HCT116 (cell line): ENCODE results near the gene TMEM100. TPM values are rescaled to one million over a fixed set of nuclear protein-coding genes. Genes with fewer than 3 reads are reported as not detected.

Experiments used
- ATAC-seq: fragments of 200-7000 bp; cut with Tn5 transposase; 2 replicates; pipeline ENCODE4 v1.9.1; 2020; ENCODE audit warnings: mild to moderate bottlenecking, moderate library complexity
- BruUV-seq: library from RNA; stranded (reverse); fragments of 400-500 nt; replicated peaks from 2 replicates; lab custom pipeline; 2021; lab: Mats Ljungman, UMichigan
- CTCF ChIA-PET: fragments of 300-600 bp; sonication (Branson Sonifier 250); formaldehyde crosslinking; loops from one replicate; lab custom pipeline; 2021; ENCODE audit warnings: antibody characterized with exemption; lab: Charles Lee
- POLR2A ChIA-PET: fragments of 300-600, 350-600 bp; sonication (Branson Sonifier 250); formaldehyde crosslinking; loops from one replicate; lab custom pipeline; 2021; ENCODE audit warnings: antibody characterized with exemption; lab: Charles Lee
- RAD21 ChIA-PET, 2 experiments: fragments of 300-600 bp; sonication (Branson Sonifier 250); formaldehyde crosslinking; loops; one replicate each; lab custom pipeline; 2023; ENCODE audit warnings: low total read pairs in 2 of 2; ENCODE audit not compliant: uncharacterized antibody in 2 of 2, unreplicated experiment in 2 of 2, low non-redundant PET in 1 of 2; lab: Charles Lee
- DNase-seq: peaks from one replicate; pipeline ENCODE4 v3.0.0-alpha.2; 2010; ENCODE audit warnings: low read depth, low spot score
- H2AFZ ChIP-seq: fragments of 200-600 bp; shearing (Covaris generic), sonication (generic); 2 replicates; pipeline ENCODE4 v1.6.1; 2017; ENCODE audit warnings: low read depth, mixed run types, mixed read lengths, antibody characterized with exemption, low read length; ENCODE audit not compliant: poor library complexity, severe bottlenecking
- H3K27ac ChIP-seq: 2 replicates; pipeline ENCODE4 v1.5.1; 2012; ENCODE audit warnings: low read depth, low read length
- H3K27me3 ChIP-seq: fragments of 200-600 bp; sonication (generic); 2 replicates; pipeline ENCODE4 v1.6.1; 2016; ENCODE audit warnings: mixed run types, low read length, mixed read lengths; ENCODE audit not compliant: insufficient read depth
- H3K36me3 ChIP-seq, 2 experiments: fragments of 200-500 bp in 1 of 2; fragments of 200-600 bp in 1 of 2; sonication (Bioruptor generic) in 1 of 2; sonication (generic) in 1 of 2; 2 replicates each; pipeline versions ENCODE4 v1.5.1 to v1.6.1; 2014 to 2016; ENCODE audit warnings: low read length in 2 of 2, inconsistent platforms in 1 of 2, mixed read lengths in 1 of 2, mixed run types in 1 of 2; ENCODE audit not compliant: insufficient read depth in 2 of 2, control insufficient read depth in 1 of 2
- H3K4me1 ChIP-seq, 2 experiments: fragments of 200-600 bp in 1 of 2; sonication (generic) in 1 of 2; 2 replicates each; pipeline versions ENCODE4 v1.5.1 to v1.6.1; 2012 to 2017; ENCODE audit warnings: low read length in 2 of 2, inconsistent platforms in 1 of 2, mild to moderate bottlenecking in 1 of 2, mixed read lengths in 1 of 2, mixed run types in 1 of 2, moderate library complexity in 1 of 2; ENCODE audit not compliant: insufficient read depth in 2 of 2, control insufficient read depth in 1 of 2
- H3K4me2 ChIP-seq: fragments of 200-600 bp; sonication (generic); 2 replicates; pipeline ENCODE4 v1.6.1; 2017; ENCODE audit warnings: mixed run types, low read length, mixed read lengths
- H3K4me3 ChIP-seq, 2 experiments: fragments of 200-600 bp in 1 of 2; sonication (generic) in 1 of 2; replicated peaks in 1 of 2; 2 replicates each; pipeline ENCODE4 v1.5.1; 2011 to 2016; ENCODE audit warnings: low read length in 2 of 2, control low read depth in 1 of 2, low read depth in 1 of 2, mild to moderate bottlenecking in 1 of 2, mixed read lengths in 1 of 2, mixed run types in 1 of 2
- H3K79me2 ChIP-seq: fragments of 200-600 bp; sonication (generic); 2 replicates; pipeline ENCODE4 v1.6.1; 2017; ENCODE audit warnings: mild to moderate bottlenecking, mixed run types, low read length, moderate library complexity, mixed read lengths; ENCODE audit not compliant: insufficient read depth
- H3K9ac ChIP-seq: fragments of 200-600 bp; sonication (generic); 2 replicates; pipeline ENCODE4 v1.6.1; 2016; ENCODE audit warnings: low read length, mixed read lengths
- H3K9me2 ChIP-seq: fragments of 200-600 bp; sonication (generic), shearing (Covaris generic); 2 replicates; pipeline ENCODE4 v1.6.1; 2017; ENCODE audit warnings: mixed run types, mild to moderate bottlenecking, moderate library complexity; ENCODE audit not compliant: insufficient read depth
- H3K9me3 ChIP-seq, 2 experiments: fragments of 200-500 bp in 1 of 2; fragments of 200-600 bp in 1 of 2; sonication (Bioruptor generic) in 1 of 2; sonication (generic) in 1 of 2; 2 replicates each; pipeline ENCODE4 v1.6.1; 2014 to 2017; ENCODE audit warnings: low read length in 2 of 2, mixed read lengths in 2 of 2, inconsistent platforms in 1 of 2, low read depth in 1 of 2, mild to moderate bottlenecking in 1 of 2, mixed run types in 1 of 2, moderate library complexity in 1 of 2; ENCODE audit not compliant: control insufficient read depth in 1 of 2, insufficient read depth in 1 of 2
- H4K20me1 ChIP-seq: fragments of 200-600 bp; sonication (generic), shearing (Covaris generic); 2 replicates; pipeline ENCODE4 v1.6.1; 2017; ENCODE audit warnings: mixed run types, mild to moderate bottlenecking, moderate library complexity; ENCODE audit not compliant: insufficient read depth
- ATF3 ChIP-seq: IDR thresholded peaks from 2 replicates; pipeline ENCODE4 v1.6.1; 2012
- EGR1 ChIP-seq: IDR thresholded peaks from 2 replicates; pipeline ENCODE4 v1.6.1; 2012; ENCODE audit warnings: low read depth
- ELF1 ChIP-seq: IDR thresholded peaks from 2 replicates; pipeline ENCODE4 v1.6.1; 2012; ENCODE audit warnings: low read depth, borderline replicate concordance
- EZH2phosphoT487 ChIP-seq: fragments of 200-600 bp; IDR thresholded peaks from 2 replicates; pipeline ENCODE4 v1.6.1; 2018; ENCODE audit warnings: antibody characterized with exemption, borderline replicate concordance
- POLR2AphosphoS5 ChIP-seq: IDR thresholded peaks from 2 replicates; pipeline ENCODE4 v1.6.1; 2011; ENCODE audit warnings: mild to moderate bottlenecking, low read depth, low read length, moderate library complexity
- RAD21 ChIP-seq: IDR thresholded peaks from 2 replicates; pipeline ENCODE4 v1.6.1; 2012; ENCODE audit warnings: low read depth, mild to moderate bottlenecking
- REST ChIP-seq: IDR thresholded peaks from 2 replicates; pipeline ENCODE4 v1.6.1; 2012; ENCODE audit warnings: low read depth
- SIN3A ChIP-seq: IDR thresholded peaks from 2 replicates; pipeline ENCODE4 v1.6.1; 2012; ENCODE audit warnings: low read depth
- SP1 ChIP-seq: IDR thresholded peaks from 2 replicates; pipeline ENCODE4 v1.6.1; 2012; ENCODE audit warnings: low read depth
- SRF ChIP-seq: IDR thresholded peaks from 2 replicates; pipeline ENCODE4 v1.6.1; 2012; ENCODE audit warnings: low read depth
- intact Hi-C: fragments of 100-400 bp; cut with micrococcal nuclease; formaldehyde crosslinking; loops from 2 replicates; pipeline ENCODE4 v1.10.0; 2022
- total RNA-seq: library from RNA; stranded (reverse); gene quantifications from one replicate; pipeline ENCODE4 v1.2.1, GENCODE V29; 2021; ENCODE audit not compliant: unreplicated experiment

TMEM100 gene
- total RNA-seq, 1 experiment from 2014 or later: not detected

- H3K9ac ChIP-seq: no peak overlapping the region
- no TSS peak for BruUV-seq
- H3K4me3 ChIP-seq: no peak overlapping the region
Observed at GRCh38 chr17:55765472-55765871, 42.8 kb upstream of the TMEM100 start.

More at GRCh38 chr17:55765472-55765871, 42.8 kb upstream of the TMEM100 start:
- no peak overlapping the region for H2AFZ ChIP-seq
- TF ChIP-seq SRF (no peak), RAD21 (no peak), POLR2AphosphoS5 (no peak), ATF3 (no peak), EGR1 (no peak), REST (no peak), ELF1 (no peak), SIN3A (no peak), EZH2phosphoT487 (no peak), SP1 (no peak)
- ATAC-seq (no peak), DNase-seq (no peak)
- ChIA-PET CTCF (no interaction called here), RAD21 (no interaction called here), POLR2A (no interaction called here)
- no peaks in the 10 kb centered on the region for H3K9me2 ChIP-seq
- no peak overlapping the region for H3K27ac ChIP-seq
- H3K79me2 ChIP-seq: no peaks in the 10 kb centered on the region
- no peaks in the 10 kb centered on the region for H3K36me3 ChIP-seq
- no peaks in the 10 kb centered on the region for H4K20me1 ChIP-seq
- no peak overlapping the region for H3K4me2 ChIP-seq
- no peaks in the 10 kb centered on the region for H3K9me3 ChIP-seq
- H3K27me3 ChIP-seq: no peaks in the 10 kb centered on the region
- H3K4me1 ChIP-seq: no peaks in the 10 kb centered on the region
- intact Hi-C loops: loop anchor here (10.0 kb wide), 1 partner anchor 411 kb away; no protein-coding TSS in a partner anchor
